Measurements from ENCODE around the gene SH2B3.
"Not testable (repeated sequence)": the region's sequence is repeated elsewhere in the genome, so short reads cannot be mapped to it uniquely, and the experiment has no call there.

Gene SH2B3

DNA sequence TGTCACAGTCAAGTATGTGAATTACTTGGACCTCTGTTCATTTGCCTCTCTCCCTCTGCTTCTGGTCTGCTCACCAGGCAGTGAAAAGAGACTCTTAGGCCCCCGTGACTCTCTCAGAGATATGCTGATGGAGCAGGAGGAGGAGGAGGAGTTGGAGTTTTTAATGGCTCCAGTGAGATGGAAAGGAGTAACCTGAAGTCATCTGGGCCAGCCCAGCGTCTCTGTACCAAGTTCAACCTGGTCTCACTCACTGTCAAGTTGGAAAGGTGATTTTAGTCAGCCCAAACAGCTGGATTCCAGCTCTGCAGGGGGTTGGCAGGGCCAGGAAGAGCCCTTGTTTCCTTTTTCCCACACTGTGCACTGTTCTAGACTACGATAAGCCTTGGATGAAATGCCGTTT, 48.6 kb downstream of the SH2B3 start:
- no peak for DNase-seq (ENCODE audit: extremely low read depth, low read depth)
- no peak overlapping the region for H3K4me3 ChIP-seq (replicated peaks; ENCODE audit: low read depth, low read length)
- TF ChIP-seq CTCF (IDR thresholded peaks at IDR 0.05; ENCODE audit: low read depth, low read length, missing control alignments): no peak

DNA sequence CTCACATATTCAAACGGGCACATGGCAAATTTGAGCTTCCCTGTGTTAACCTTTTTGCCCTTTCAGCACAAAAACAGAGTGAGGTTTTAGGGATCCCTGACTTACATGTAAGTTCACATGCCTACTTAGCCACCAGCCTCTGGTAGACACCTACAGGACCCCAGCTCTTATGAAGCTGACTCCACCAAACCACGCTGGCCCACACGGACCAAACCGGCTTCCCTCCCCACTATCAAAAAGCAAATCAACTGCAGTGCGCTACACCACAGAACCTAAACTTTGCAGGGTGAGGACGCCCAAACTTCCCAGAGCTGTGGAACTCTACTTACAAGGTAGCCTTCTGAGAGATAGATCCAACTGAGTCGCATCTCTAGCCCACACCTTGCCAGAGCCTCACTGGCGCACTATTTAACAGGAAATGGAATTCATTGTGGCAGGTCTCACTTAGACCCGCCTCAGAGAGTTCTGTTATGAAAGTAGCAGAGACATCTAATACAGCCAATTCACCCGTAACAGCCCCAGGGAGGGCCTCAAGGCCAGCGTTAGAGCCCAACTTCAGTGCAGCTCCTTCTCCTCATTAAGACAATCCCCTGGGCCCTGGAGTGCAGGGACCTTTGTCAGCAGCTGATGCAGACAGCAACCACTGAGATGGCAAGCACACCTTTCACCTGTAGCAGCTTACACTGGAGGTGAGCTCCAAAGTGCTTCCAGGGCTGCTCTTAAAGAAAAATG, 49.2 kb downstream of the SH2B3 start:
- TF ChIP-seq CTCF (IDR thresholded peaks at IDR 0.05; ENCODE audit: low read depth, low read length, missing control alignments): no peak
- no peak overlapping the region for H3K4me3 ChIP-seq (replicated peaks; ENCODE audit: low read depth, low read length)

GRCh38 chr12:111455448-111456320, 50.0 kb downstream of the SH2B3 start:
- H3K4me3 ChIP-seq (replicated peaks; ENCODE audit: low read depth, low read length): no peak overlapping the region
- TF ChIP-seq CTCF (IDR thresholded peaks at IDR 0.05; ENCODE audit: low read depth, low read length, missing control alignments): no peak
- no peak for DNase-seq (ENCODE audit: extremely low read depth, low read depth)

More for the DNA sequence above, 49.2 kb downstream of the SH2B3 start:
- DNase-seq (ENCODE audit: extremely low read depth, low read depth): no peak

- H3K4me3 ChIP-seq (replicated peaks; ENCODE audit: low read depth, low read length): no peak overlapping the region
- DNase-seq (ENCODE audit: extremely low read depth, low read depth): no peak
- TF ChIP-seq CTCF (IDR thresholded peaks at IDR 0.05; ENCODE audit: low read depth, low read length, missing control alignments): no peak
These were observed 51.3 kb downstream of the SH2B3 start for GRCh38 chr12:111457071-111457470.

DNA sequence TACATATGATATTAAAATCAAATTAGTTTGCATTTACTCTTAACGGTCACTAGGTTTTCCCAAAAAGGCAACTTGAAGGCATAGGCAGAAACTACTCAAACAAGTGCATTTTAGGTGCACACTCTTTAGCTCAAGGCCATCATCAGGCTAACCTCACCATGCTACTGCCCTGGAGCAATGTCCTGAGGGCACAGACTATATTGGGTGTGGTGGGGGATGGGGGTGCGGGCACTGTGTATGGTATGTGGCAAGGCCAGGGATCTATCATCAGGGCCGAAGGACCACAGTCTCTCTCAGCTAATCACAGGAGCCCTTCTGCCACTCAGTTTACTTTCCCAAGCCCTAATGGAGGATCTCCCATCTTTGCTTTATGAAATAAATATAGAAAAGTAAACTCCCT, 51.9 kb downstream of the SH2B3 start:
- DNase-seq (ENCODE audit: extremely low read depth, low read depth): no peak
- no peak overlapping the region for H3K4me3 ChIP-seq (replicated peaks; ENCODE audit: low read depth, low read length)
- TF ChIP-seq CTCF (IDR thresholded peaks at IDR 0.05; ENCODE audit: low read depth, low read length, missing control alignments): no peak

DNA sequence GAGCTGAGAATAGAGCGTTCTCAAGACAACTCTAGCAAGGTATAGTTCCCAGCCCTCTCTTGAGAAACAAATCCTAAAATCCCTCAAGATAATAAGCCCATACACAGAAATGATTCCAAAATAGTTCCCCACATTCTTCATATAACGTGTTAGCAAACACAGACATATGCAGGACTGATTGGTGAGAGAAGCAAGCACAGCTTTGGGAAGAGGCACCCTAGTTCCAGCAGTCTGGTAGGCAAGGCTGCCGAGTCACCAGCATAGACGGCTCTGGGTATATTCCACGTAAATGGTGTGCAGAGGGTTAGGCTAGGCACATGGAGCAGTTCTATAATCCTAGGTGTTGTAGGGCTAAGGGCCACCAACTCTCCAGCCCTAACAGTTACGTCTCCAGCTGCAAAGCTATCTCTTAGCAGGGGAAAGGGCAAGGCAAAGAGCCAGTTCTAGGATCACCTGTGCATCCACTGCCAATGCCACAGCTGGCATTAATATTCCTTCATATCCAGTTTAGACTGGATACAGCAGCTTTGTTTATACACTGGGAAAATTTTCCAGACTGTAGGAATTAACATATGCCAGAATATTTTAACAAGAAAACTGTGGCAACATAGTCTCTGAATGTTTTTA, 52.9 kb downstream of the SH2B3 start:
- DNase-seq (ENCODE audit: extremely low read depth, low read depth): no peak
- no peak for TF ChIP-seq CTCF (IDR thresholded peaks at IDR 0.05; ENCODE audit: low read depth, low read length, missing control alignments)
- H3K4me3 ChIP-seq (replicated peaks; ENCODE audit: low read depth, low read length): no peak overlapping the region

GRCh38 chr12:111460111-111460510, 54.4 kb downstream of the SH2B3 start:
- H3K4me3 ChIP-seq (replicated peaks; ENCODE audit: low read depth, low read length); DNase-seq (ENCODE audit: extremely low read depth, low read depth): not testable (repeated sequence)
